PC-3 (cell line): ENCODE data around the gene MTNR1B. TPM values are rescaled to one million over a fixed set of nuclear protein-coding genes. Genes with fewer than 3 reads are reported as not detected.

Experiments used
- ATAC-seq: fragments of 200-7000 bp; cut with Tn5 transposase; 2 replicates; pipeline ENCODE4 v1.9.1; 2020; ENCODE audit warnings: mild to moderate bottlenecking, moderate library complexity
- Bru-seq: library from RNA; stranded (reverse); fragments of 400-500 nt; gene quantifications from one replicate; lab custom pipeline; 2021; lab: Mats Ljungman, UMichigan
- BruChase-seq, 2 experiments: library from RNA; stranded (reverse); fragments of 400-500 nt; gene quantifications; one replicate each; lab custom pipeline; 2021; lab: Mats Ljungman, UMichigan
- BruUV-seq: library from RNA; stranded (reverse); fragments of 400-500 nt; replicated peaks from 2 replicates; lab custom pipeline; 2021; lab: Mats Ljungman, UMichigan
- CTCF ChIA-PET: fragments of 300-600 bp; sonication (Branson Sonifier 250); formaldehyde crosslinking; loops from one replicate; lab custom pipeline; 2022; ENCODE audit warnings: antibody characterized with exemption; lab: Charles Lee
- POLR2A ChIA-PET: fragments of 300-600 bp; sonication (Branson Sonifier 250); formaldehyde crosslinking; loops from one replicate; lab custom pipeline; 2022; ENCODE audit warnings: antibody characterized with exemption; ENCODE audit not compliant: unreplicated experiment; lab: Charles Lee
- DNase-seq: peaks from one replicate; pipeline ENCODE4 v3.0.0-alpha.2; 2015
- H2AFZ ChIP-seq: fragments of 300-600 bp; sonication (generic); 2 replicates; pipeline ENCODE4 v1.6.0; 2016; ENCODE audit warnings: antibody characterized with exemption, low read length
- H3F3A ChIP-seq: fragments of 300-600 bp; sonication (generic); one replicate; pipeline ENCODE4 v1.6.0; 2017; ENCODE audit warnings: antibody characterized with exemption, low read length, control low read depth, mild to moderate bottlenecking; ENCODE audit not compliant: unreplicated experiment
- H3K27ac ChIP-seq: fragments of 300-600 bp; sonication (generic); 2 replicates; pipeline ENCODE4 v1.5.1; 2016; ENCODE audit warnings: mild to moderate bottlenecking, low read length
- H3K27me3 ChIP-seq: fragments of 300-600 bp; sonication (generic); 2 replicates; pipeline ENCODE4 v1.6.1; 2016; ENCODE audit warnings: low read length, mixed read lengths
- H3K36me3 ChIP-seq: fragments of 300-600 bp; sonication (generic); 2 replicates; pipeline ENCODE4 v1.6.1; 2016; ENCODE audit warnings: low read depth, mixed run types, low read length, mixed read lengths
- H3K4me1 ChIP-seq: fragments of 300-600 bp; sonication (generic); 2 replicates; pipeline ENCODE4 v1.5.1; 2016; ENCODE audit warnings: low read length; ENCODE audit not compliant: insufficient read depth
- H3K4me2 ChIP-seq: fragments of 300-600 bp; sonication (generic); 2 replicates; pipeline ENCODE4 v1.6.0; 2016; ENCODE audit warnings: low read length
- H3K4me3 ChIP-seq: fragments of 300-600 bp; sonication (generic); 2 replicates; pipeline ENCODE4 v1.5.1; 2016; ENCODE audit warnings: mild to moderate bottlenecking, low read length, mixed read lengths
- H3K79me2 ChIP-seq: fragments of 300-600 bp; sonication (generic); 2 replicates; pipeline ENCODE4 v1.6.1; 2017; ENCODE audit warnings: low read length, mixed read lengths
- H3K9ac ChIP-seq: fragments of 300-600 bp; sonication (generic); 2 replicates; pipeline ENCODE4 v1.6.0; 2016; ENCODE audit warnings: mild to moderate bottlenecking, low read length
- H3K9me2 ChIP-seq: fragments of 300-600 bp; sonication (generic); replicated peaks from 2 replicates; pipeline ENCODE4 v1.6.1; 2016; ENCODE audit warnings: mixed run types, low read length, mixed read lengths
- H3K9me3 ChIP-seq: fragments of 300-600 bp; sonication (generic); 2 replicates; pipeline ENCODE4 v1.6.1; 2016; ENCODE audit warnings: low read length, mixed read lengths
- H4K20me1 ChIP-seq: fragments of 300-600 bp; sonication (generic); 2 replicates; pipeline ENCODE4 v1.6.1; 2016; ENCODE audit warnings: low read length, mixed read lengths
- CTCF ChIP-seq: fragments of 300-600 bp; sonication (generic); conservative IDR thresholded peaks from 2 replicates; pipeline ENCODE4 v1.5.1; 2017; ENCODE audit warnings: antibody characterized with exemption, low read depth, mild to moderate bottlenecking, low read length
- EZH2 ChIP-seq: fragments of 300-600 bp; sonication (generic); IDR thresholded peaks from one replicate; pipeline ENCODE4 v1.6.1; 2017; ENCODE audit warnings: antibody characterized with exemption, mild to moderate bottlenecking, low read length; ENCODE audit not compliant: unreplicated experiment
- EZH2phosphoT487 ChIP-seq: fragments of 300-600 bp; sonication (generic); IDR thresholded peaks from 2 replicates; pipeline ENCODE4 v1.6.1; 2018; ENCODE audit warnings: mild to moderate bottlenecking, antibody characterized with exemption, low read length, borderline replicate concordance
- intact Hi-C: fragments of 100-400 bp; cut with micrococcal nuclease; formaldehyde crosslinking; loops from 2 replicates; pipeline ENCODE4 v1.9.0; 2023
- long read RNA-seq: library from polyadenylated mRNA; unstranded; transcript quantifications from one replicate; pipeline ENCODE4 v2.0.0, GENCODE V29; 2021; ENCODE audit not compliant: unreplicated experiment
- total RNA-seq: library from RNA; depleted of rRNA; stranded (reverse); fragments of >200 nt; gene quantifications from 2 replicates; pipeline ENCODE4 v1.2.3, GENCODE V29; 2014; rRNA removed

MTNR1B gene
- not detected in 2 replicates for total RNA-seq
- Bru-seq, nascent RNA = not detected
- BruChase-seq, experiment 1, labeled RNA remaining after a 6-hour chase = not detected
- not detected for BruChase-seq, experiment 2, labeled RNA remaining after a 2-hour chase
- long read RNA-seq = 0 reads

DNA sequence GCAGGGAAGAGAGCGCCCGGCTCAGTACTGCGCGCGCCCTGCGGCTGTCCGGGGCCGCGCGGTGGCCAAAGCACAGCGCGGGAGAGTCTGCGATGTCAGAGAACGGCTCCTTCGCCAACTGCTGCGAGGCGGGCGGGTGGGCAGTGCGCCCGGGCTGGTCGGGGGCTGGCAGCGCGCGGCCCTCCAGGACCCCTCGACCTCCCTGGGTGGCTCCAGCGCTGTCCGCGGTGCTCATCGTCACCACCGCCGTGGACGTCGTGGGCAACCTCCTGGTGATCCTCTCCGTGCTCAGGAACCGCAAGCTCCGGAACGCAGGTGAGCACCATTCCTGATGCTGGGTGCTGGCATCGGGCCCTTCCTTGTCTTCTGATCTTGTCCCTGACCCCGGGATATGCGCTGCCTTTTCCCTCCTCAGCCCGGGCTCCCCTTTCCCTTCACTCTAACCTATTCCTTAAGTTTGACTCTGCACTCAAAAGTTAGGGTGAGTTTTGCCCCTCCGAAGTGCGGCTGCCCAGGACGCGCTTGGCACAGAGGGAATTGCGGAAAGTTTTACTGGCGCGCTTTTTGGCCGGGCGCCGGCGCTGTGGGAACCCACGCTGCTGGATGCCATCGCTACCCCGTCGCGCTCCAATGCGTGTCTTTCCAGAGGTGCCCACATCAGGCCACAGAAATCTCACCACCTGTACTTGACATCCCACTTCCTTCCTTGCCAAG is at the start of gene MTNR1B:
Gene MTNR1B, plus strand, starts transcription at position 18 of the 714 bp plus-strand sequence. Its CDS starts 75 bp downstream, at position 93.
- Histone ChIP-seq H2AFZ (no peak within 1 kb of the TSS), H3K9me3 (no peaks in the 10 kb centered on the region), H3K79me2 (no peaks in the 10 kb centered on the region), H4K20me1 (no peaks in the 10 kb centered on the region), H3K4me1 (no peaks in the 10 kb centered on the region), H3F3A (no peaks in the 10 kb centered on the region), H3K4me2 (no peak within 1 kb of the TSS), H3K4me3 (no peak within 1 kb of the TSS), H3K9ac (no peak within 1 kb of the TSS), H3K27me3 (peaks cover 39% of the 10 kb centered on the region; the same call in 1 of the 2 replicates), H3K27ac (no peak within 1 kb of the TSS), H3K9me2 (no peaks in the 10 kb centered on the region), H3K36me3 (no peaks in the 10 kb centered on the region)
- DNase-seq = no peak
- intact Hi-C loops = no loop called here
- POLR2A ChIA-PET = no interaction called here
- CTCF ChIA-PET = no interaction called here
- ATAC-seq = no peak
- TF ChIP-seq EZH2phosphoT487 (no peak), CTCF (no peak), EZH2 (no peak)
- no TSS peak for BruUV-seq

DNA sequence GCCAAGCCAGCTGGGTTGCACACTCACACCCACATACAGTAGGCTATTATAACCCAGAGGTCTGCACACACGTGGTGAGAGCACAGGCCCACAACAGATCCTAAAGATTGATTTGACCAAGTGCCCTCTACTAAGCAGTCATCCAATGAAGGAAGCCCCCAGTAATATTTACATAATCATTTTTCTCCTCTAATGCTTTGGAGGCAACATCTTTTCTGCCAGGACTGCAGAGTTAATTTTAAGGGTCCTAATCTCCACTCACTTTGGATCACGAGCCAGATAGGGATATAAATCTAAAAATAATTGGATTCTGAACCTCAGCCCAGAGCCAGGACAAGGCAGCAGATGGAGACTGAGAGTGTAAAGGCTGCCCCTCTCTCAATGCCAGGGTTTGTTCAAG is 49.1 kb upstream of the MTNR1B start:
- ATAC-seq = no peak
- Histone ChIP-seq H3K9ac (no peak overlapping the region), H4K20me1 (no peaks in the 10 kb centered on the region), H3K9me2 (no peaks in the 10 kb centered on the region), H2AFZ (no peak overlapping the region), H3K4me3 (no peak overlapping the region), H3K4me2 (no peak overlapping the region), H3K9me3 (peaks cover 7% of the 10 kb centered on the region; the same call in 1 of the 2 replicates), H3K36me3 (no peaks in the 10 kb centered on the region), H3K79me2 (no peaks in the 10 kb centered on the region), H3K27me3 (no peaks in the 10 kb centered on the region), H3F3A (no peaks in the 10 kb centered on the region), H3K27ac (no peak overlapping the region), H3K4me1 (no peaks in the 10 kb centered on the region)
- intact Hi-C loops = no loop called here
- BruUV-seq = no TSS peak
- TF ChIP-seq CTCF (no peak), EZH2 (no peak), EZH2phosphoT487 (no peak)
- ChIA-PET POLR2A (no interaction called here), CTCF (no interaction called here)
- DNase-seq = no peak

DNA sequence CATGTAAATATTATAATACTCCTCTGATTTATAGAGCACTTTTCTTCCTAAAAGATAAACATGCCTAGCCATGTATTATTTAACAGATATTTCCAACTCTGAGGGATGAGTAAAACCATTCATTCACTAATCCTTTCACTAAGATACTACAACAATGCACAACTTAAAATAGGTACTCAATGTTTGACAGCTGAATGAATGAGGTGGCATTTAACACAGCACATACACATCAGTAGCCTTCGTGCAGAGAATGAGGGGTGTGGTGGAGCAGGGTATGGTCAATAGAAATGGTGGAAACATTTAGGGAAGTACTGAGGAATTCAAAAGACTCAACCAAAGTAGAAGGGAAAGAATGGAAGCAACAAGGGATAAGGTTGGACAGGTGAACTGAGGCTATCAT is 46.7 kb upstream of the MTNR1B start:
- no peak overlapping the region for H3K27ac ChIP-seq
- ATAC-seq (no peak), DNase-seq (no peak)
- H3K4me3 ChIP-seq = no peak overlapping the region
- H3K27me3 ChIP-seq = no peaks in the 10 kb centered on the region
- no peaks in the 10 kb centered on the region for H3K79me2 ChIP-seq
- H3K9ac ChIP-seq = no peak overlapping the region
- H2AFZ ChIP-seq = no peak overlapping the region
- H3K4me2 ChIP-seq = no peak overlapping the region
- POLR2A ChIA-PET = no interaction called here
- H3K9me3 ChIP-seq = peaks cover 8% of the 10 kb centered on the region; the same call in 1 of the 2 replicates
- H3K9me2 ChIP-seq = no peaks in the 10 kb centered on the region
- intact Hi-C loops = no loop called here
- no peaks in the 10 kb centered on the region for H3F3A ChIP-seq
- TF ChIP-seq CTCF (no peak), EZH2 (no peak), EZH2phosphoT487 (no peak)
- no peaks in the 10 kb centered on the region for H3K4me1 ChIP-seq
- no peaks in the 10 kb centered on the region for H3K36me3 ChIP-seq
- CTCF ChIA-PET = no interaction called here
- BruUV-seq = no TSS peak
- no peaks in the 10 kb centered on the region for H4K20me1 ChIP-seq
